Activated T-helper 1 cell treated with Interleukin-2 at 50 U/mL for 16 hours (primary cell): ENCODE measurements around the gene NR2E1.

ENCODE experiments used
- DNase-seq: peaks from one replicate; pipeline ENCODE4 v3.0.0-alpha.2; 2020; ENCODE audit warnings: low read depth

NR2E1 gene

GRCh38 chr6:108156180-108156937, 9.5 kb upstream of the NR2E1 start:
- no peak for DNase-seq

GRCh38 chr6:108156938-108157233, 8.9 kb upstream of the NR2E1 start:
- no peak for DNase-seq

- DNase-seq, result no peak
Observed at GRCh38 chr6:108157234-108157980, 8.4 kb upstream of the NR2E1 start.

- DNase-seq, result no peak
Observed at GRCh38 chr6:108157981-108158525, 7.8 kb upstream of the NR2E1 start.

GRCh38 chr6:108159981-108160380, 5.8 kb upstream of the NR2E1 start:
- DNase-seq, result no peak

GRCh38 chr6:108161724-108162282, 4.0 kb upstream of the NR2E1 start:
- no peak for DNase-seq

- no peak for DNase-seq
Observed at GRCh38 chr6:108163267-108163643, 2.6 kb upstream of the NR2E1 start.

- no peak for DNase-seq
Observed at GRCh38 chr6:108163644-108164542, 1.9 kb upstream of the NR2E1 start.

- DNase-seq, result no peak
Observed at GRCh38 chr6:108164543-108164814, 1.3 kb upstream of the NR2E1 start.

GRCh38 chr6:108164815-108165706, 761 bp upstream of the NR2E1 start:
- DNase-seq, result no peak

GRCh38 chr6:108166664-108167448, 1.0 kb downstream of the NR2E1 start:
- no peak for DNase-seq

GRCh38 chr6:108167449-108168089, 1.7 kb downstream of the NR2E1 start:
- no peak for DNase-seq

GRCh38 chr6:108168090-108168463, 2.3 kb downstream of the NR2E1 start:
- DNase-seq, result no peak

GRCh38 chr6:108168501-108169463, 3.0 kb downstream of the NR2E1 start:
- DNase-seq, result no peak

- no peak for DNase-seq
Observed at GRCh38 chr6:108169464-108170331, 3.9 kb downstream of the NR2E1 start.

GRCh38 chr6:108170332-108171290, 4.8 kb downstream of the NR2E1 start:
- DNase-seq, result no peak
